Measurements from ENCODE around the gene TUNAR.
"Not testable (repeated sequence)": the region's sequence is repeated elsewhere in the genome, so short reads cannot be mapped to it uniquely, and the experiment has no call there.

Gene TUNAR

DNA sequence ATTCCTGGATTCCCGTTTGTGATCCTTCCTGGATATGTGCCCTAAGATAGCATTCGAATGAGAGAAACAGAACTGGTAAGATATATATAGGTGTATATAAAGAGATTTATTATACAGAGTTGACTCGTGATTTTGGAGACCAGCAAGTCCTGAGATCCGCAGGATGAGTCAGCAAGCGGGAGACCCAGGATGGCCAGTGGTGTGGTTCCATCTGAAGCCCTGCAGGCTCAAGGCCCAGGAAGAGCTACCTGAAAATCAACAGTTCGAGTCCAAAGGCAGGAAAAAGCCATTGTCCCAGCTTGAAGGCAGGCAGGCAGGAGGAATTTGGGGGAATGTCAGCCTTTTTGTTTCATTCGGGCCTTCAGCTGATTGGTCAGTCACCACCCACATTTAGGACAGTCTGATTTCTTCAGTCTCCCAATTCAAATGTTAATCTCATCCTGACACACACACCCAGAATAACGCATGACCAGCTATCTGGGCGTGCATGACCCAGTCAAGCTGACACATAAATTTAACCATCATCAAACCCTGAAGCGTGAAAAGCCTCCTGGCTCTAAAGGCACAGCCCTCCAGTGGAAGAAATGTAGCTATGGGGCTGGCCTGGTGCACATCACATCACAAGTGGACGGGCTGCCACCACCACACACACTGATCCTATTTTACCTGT is 44.3 kb downstream of the TUNAR start:
- DNase-seq = no peak

DNA sequence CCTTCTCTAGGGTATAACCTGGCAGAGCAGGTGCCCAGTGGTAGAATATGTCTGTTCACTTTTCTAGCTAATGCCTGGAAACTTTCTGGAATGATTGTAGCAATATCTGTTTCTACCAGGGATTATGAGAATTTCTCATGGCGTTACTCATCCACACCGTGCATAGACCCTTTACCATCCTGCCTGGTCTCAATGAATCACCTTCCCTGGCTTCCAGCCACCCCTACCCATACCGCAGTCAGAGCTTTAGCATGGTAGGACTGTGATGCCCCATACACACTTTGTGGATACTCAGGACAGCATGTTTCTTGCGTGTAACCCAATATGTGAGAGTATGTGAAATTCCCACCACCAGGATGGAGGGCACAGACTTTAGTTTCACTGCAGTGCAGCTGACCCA is 45.4 kb downstream of the TUNAR start:
- DNase-seq = no peak

DNA sequence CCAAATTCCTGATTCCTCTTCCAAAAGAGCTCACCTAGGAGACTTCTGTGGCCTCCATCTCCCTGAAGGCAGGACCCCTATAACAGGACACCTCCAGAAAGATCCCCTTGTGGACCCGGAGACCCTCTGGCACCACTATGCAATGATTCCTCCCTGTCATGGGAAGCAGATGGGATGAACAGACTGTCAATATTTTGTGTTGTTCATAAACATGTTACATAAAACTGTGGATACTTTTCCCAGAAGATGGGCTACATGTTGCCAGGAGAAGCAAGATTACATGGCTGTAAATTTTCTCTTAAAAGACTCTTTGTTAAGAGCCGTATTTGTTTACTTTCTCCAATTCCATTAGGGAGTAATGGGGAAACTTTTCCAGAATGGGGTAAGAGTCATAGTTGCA is 52.1 kb downstream of the TUNAR start:
- DNase-seq = no peak

DNA sequence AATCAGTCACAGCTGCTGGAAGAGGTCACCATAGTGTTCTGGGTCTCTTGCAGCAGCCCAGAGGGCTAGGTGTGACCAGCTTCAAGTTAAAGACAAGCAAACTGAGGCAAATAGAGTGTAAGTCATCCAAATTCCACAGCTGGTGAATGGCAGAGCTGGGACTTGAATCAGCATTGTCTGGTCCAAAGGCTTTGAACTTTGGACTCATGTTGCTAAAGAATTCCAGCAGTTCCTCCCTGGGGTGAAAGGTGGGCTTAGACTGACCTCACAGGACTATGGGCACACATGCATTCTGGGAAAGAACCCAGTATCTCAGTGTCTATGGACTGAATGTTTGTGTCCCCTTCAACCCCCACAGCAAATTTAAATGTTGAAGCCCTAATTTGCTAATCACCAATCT is 54.8 kb downstream of the TUNAR start:
- no peak for DNase-seq

DNA sequence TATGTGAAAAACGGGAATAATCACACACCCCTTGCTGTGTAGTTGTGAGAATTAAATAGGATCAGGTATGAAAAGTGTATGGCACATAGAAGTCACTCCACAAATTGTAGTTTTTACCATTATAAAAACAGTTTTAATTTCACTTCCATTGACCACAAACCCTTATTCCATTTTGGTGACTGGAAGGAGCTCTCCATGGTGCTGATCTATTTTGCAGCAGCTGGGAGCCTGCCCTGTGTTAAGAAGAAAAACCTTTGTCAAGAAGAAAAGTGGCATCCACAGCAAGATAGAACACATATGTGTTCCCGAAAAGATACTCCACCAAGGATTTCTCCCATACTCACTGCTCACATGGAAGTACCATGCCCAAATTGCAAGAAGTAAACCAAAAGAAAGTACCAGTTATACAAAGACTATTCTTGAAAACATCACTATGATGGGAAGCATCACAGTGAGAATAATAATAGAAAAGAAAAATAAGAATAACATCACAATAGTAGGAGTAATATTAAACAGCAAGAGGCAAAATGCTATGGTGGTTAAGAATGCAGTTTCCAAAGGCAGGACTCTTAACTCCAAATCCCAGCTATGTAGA is 58.7 kb downstream of the TUNAR start:
- no peak for DNase-seq

DNA sequence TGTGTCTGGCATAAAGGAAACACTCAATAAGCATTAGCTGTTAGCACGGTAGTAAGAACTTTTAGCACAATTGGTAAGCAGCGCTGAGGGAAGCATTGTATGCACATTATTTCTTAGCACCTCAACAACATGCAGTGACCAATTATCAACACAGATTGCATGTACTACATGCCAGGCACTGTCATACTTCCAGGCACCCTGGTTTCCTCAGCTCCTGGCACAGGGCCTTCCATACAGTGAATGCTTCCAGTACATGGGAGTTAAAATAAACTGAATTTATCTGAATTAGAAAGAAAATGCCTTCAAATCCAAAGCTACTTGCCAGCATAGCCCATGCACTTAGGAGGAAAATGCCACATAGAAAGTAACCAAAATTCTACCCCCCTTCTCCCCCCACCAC is 59.4 kb downstream of the TUNAR start:
- DNase-seq = no peak

DNA sequence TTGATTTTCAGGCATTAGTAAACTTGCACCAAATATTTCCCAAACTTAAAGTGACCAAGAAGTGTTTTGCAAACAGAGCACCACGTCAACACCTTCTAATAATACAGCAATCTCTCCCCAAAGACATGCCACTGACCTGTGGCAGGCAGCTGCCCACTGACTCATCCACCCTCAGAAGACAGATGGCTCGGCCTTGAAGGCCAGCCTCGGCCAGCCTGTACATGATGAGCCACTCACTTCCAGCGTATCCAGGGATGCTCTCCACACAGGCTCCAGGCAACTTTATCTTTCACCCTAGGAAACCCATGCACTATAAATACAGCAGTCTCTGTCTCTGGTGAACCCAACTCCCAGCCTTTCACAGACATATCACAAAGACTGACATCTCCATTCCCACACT is 62.7 kb downstream of the TUNAR start:
- DNase-seq = no peak

DNA sequence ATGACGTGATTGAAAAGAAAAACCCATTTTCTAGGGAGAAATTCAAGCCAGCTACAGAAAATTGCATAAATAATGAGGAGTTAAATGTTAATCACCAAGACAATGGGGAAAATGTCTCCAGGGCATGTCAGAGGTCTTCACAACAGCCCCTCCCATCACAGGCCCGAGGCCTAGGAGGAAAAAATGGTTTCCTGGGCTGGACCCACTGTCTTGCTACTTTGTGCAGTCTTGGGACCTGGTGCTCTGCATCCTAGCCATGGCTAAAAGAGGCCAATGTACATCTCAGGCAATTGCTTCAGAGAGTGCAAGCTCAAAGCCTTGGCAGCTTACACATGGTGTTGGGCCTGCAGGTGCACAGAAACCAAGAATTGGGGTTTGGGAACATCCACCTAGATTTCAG is 65.3 kb downstream of the TUNAR start:
- no peak for DNase-seq

DNA sequence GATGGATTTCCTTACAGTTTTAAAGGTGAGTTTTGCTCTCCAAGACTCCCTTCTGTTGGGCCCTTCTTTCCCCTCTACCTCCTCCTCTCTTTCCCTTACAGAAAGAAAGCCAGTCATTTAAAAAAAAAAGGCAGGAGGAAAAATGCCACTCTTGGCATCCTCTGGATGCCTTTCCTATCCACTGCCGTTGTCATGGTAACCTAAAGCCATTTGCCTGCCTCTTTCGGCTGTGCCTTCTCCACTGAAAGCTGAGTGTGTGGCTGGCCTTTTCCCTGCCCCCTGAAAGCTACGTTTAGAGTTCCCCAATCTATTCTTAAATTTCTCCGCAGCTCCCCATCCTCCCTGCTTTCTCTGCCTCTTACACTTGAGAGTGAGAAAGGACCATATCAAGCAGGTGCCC is 67.1 kb downstream of the TUNAR start:
- DNase-seq = no peak

DNA sequence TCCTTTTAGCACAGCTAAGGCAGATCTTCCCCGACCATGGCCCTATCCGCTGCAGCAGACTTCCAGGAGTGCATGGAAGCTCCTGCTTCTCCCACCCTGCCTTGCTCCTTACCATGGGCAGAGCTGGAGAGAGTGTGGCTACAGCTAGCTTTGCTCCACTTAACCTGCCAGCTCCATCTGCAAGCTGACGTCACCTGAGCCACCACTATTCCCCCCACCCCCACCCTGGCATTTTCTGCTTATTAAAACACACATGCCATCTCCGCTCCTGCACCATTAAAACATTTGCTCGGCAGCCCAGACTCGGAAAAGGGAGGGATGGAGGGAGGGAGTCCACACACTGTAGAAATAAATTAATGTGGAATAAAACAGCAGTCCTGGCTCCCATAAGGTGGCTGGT is 67.8 kb downstream of the TUNAR start:
- DNase-seq = no peak

DNA sequence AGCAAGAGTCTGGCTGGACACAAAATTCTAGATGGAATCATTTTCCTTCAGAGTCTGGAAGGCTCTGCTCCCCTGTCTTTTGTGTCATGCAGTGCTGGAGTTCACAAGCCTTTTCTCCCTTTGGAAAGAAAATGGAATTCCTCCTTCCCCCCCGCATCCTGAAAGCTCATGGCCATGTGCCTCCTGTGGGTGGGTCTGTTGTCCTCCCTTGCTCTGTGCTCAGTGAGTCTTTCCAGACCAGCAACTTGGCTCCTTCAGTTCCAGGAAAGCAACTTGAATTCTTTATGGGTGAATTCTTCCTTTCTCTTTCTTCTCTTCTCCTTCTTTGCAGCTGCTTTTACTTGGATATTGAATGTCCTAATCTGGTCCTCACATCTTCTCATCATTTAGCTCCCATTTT is 70.2 kb downstream of the TUNAR start:
- no peak for DNase-seq

DNA sequence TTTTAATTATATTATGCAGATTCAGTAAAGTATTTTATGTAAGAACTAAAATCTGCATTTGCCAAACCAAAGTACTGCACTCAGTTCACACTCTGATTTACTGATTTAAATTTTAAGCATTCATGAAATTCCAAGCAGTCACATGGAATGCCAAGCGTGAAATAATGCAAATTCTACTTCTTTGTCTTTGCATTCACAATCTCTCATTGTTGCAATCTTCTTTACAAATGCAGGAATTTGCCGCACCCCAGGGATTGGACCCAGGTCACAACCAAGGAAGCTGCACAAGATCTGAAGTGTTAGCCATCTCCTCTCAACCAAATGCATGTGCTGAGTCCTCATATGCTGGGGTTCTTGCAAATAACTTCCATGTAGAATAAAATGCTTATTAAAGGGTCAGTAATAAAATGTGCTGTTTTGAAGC is 71.9 kb downstream of the TUNAR start:
- no peak for DNase-seq

DNA sequence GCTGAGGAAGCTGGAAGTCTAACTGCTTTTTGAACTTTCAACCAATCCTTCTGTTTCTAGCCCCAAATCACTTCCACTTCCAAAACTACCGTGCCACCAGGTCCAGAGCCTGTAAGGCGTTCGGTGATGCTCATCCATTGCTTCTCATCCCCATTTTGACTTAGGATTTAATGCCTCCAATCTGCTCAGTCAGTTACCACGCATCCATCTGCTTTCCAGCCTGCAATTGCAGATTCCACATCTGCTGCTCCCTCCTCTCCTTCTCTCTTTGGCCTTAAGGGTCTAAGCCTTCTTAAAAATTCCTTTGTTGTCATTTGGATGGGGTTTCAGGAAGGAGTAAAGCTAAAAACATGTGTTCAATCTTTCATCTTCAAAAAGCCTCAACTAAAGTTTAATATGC is 74.7 kb downstream of the TUNAR start:
- no peak for DNase-seq

DNA sequence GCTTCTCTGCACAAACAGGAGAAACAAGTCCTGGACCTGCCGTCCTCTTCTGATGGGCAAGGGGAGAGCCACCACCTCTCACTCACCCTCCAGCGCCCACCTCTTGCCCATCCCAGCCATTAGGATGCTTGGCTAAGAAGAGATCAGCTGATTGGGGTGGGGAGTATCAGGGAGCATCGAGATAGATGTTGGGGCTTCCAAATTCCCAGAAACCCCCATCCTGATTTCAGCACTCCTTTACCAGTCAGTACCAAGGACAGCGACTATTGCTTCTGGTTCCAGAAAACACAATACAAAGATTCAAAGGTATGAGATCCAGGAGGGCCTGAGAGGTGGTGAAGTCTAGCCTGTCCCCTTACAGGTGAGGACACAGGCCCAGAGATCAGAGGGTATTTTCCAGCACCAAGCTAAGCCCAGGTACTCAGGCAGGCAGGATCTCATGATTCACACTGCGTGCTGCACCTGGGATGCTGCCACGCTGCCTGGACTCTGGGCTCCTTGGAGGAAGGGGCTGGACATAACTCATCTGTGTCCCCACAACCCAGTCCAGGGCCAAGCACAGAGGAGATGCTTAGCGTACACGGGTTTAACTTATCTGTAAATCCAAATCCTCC is 76.6 kb downstream of the TUNAR start:
- DNase-seq = no peak

DNA sequence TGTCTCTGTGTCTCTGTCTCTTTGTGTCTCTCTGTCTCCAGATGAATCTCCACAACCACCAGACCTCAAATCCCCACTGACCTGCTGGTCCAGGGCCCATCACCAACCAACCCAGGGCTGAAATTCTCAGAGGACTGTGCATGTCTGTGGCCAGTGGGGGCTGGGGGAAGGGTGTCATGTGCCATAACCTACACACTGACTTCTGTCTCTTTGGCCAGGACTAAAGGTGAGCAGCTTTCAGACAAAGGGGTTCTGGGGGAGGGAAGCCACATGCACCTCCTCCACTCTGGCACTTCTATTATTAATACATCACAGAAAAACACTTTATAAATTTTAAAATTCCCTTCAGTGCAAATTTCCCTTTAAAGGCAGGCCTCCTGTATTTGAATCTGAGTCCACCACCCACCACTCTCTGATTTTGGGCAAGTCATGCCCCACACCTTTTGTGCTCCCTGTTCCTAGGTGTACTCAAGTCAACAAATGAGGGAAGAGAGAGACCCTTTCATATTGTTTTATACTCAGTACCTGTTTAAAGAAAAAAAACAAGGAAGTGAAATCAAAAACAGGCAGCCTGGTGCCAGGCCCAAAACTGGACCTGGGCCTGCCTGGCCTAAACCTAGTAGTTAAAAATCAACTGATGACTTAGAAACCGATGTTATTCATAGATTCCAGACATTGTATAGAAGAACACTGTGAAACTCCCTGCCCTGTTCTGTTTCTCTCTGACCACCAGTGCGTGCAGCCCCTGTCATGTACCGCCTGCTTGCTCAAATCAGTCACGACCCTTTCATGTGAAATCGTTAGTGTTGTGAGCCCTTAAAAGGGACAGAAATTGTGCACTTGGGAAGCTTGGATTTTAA is 80.2 kb downstream of the TUNAR start:
- DNase-seq = no peak

DNA sequence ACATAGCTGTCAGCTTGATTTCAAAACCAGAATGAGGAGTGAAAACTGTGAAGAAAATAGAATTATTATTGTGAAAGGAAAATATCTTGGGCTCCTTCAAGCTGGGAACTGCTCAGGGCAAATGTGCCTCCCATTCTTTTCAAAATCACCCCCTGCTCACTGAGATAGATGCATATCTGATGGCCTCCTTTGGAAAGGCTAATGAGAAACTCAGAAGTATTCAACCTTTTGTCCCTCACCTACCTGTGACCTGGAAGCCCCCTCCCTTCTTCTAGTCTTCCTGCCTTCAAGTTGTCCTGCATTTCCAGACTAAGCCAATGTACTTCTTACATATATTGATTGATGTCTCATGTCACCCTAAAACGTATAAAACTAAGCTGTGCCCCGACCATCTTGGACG is 81.5 kb downstream of the TUNAR start:
- DNase-seq = no peak

DNA sequence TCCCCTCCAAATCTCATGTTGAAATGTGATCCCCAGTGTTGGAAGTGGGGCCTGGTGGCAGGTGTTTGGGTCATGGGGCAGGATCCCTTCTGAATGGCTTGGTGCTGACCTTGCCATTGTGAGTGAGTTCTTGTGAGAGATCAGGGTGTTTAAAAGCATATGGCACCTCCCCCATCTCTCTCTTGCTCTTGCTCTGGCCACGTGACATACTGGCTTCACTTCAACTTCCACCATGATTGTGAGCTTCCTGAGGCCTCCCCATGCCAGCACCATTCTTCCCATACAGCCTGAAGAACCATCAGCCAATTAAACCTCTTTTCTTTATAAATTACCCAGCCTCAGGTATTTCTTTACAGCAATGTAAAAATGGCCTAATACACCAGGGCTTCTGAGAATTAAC is 82.7 kb downstream of the TUNAR start:
- no peak for DNase-seq

DNA sequence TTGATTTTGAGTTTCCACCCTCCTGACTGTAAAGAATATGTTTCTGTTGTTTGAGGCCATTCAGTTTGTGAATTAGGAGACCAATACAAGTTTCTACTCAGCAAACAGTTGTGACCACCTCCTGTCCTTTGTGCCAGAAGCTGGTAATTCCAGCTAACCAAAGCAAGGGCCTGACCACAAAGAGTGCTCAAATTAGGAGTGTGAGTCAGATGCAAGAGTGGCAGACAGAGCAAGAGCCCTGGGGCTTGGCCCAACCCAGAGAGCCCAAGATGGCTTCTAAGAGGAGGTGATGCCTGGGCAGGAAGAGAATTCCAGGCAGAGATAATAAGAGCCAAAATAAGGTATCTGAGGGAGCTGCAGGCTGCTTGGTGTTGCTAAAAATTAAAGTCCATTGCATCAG is 84.8 kb downstream of the TUNAR start:
- no peak for DNase-seq

DNA sequence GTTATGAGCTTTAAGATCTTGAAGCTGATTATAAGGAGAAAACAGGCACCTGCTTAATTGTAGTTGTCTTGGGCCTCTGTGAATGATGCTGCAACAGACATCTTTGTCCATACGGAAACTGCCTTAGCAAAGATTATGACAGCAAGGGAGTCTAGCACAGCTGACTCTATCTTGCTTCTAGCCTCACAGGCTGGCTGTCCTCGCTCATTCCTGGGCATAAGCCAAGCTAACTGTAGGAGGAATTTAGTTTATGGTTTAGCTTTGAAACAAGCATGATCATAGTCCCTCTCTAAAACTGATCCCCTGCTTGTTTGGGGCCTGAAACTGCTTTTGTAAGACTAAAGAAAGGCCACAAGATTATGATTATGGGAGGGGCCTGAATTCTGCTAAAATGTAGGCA is 88.3 kb downstream of the TUNAR start:
- no peak for DNase-seq

DNA sequence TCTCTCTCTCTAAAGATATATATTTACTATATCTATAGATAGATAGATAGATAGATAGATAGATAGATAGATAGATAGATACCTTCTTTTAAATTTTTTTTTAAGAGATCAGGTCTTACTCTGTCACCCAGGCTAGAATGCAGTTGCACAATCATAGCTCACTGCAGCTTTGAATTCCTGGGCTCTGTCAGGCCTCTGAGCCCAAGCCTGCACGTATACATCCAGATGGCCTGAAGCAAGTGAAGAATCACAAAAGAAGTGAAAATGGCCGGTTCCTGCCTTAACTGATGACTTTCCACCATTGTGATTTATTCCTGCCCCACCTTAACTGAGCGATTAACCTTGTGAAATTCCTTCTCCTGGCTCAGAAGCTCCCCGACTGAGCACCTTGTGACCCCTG is 91.4 kb downstream of the TUNAR start:
- not testable (repeated sequence) for DNase-seq
